GM18870 (cell line): Measurements from ENCODE around the gene FOXB2.
"Not testable (repeated sequence)": the region's sequence is repeated elsewhere in the genome, so short reads cannot be mapped to it uniquely, and the experiment has no call there.

Experiments
- ATAC-seq: cut with Tn5 transposase; IDR thresholded peaks from one replicate; pipeline ENCODE4 v1.9.1; 2021; ENCODE audit warnings: moderate library complexity; ENCODE audit not compliant: unreplicated experiment

The FOXB2 gene

DNA sequence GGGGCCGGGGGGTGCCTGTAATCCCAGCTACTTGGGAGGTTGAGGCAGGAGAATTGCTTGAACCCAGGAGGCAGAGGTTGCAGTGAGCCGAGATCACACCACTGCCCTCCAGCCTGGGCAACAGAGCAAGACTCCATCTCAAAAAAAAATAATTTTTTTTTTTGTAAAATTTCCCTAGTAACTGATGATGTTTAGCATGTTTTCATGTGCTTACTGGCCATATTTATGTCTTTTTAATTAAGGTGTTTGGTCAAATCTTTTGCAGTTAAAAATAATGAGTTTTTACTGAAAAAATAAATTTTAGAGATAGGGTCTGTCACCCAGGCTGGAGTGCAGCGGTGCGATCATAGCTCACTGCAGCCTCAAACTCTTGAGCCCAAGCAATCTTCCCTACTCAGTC is 24.3 kb downstream of the FOXB2 start:
- not testable (repeated sequence) for ATAC-seq

DNA sequence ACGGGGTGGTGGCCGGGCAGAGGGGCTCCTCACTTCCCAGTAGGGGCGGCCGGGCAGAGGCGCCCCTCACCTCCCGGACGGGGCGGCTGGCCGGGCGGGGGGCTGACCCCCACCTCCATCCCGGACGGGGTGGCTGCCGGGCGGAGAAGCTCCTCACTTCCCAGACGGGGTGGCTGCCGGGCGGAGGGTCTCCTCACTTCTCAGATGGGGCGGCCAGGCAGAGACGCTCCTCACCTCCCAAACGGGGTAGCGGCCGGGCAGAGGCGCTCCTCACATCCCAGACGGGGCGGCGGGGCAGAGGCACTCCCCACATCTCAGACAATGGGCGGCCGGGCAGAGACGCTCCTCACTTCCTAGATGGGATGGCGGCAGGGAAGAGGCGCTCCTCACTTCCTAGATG is 41.2 kb downstream of the FOXB2 start:
- not testable (repeated sequence) for ATAC-seq

DNA sequence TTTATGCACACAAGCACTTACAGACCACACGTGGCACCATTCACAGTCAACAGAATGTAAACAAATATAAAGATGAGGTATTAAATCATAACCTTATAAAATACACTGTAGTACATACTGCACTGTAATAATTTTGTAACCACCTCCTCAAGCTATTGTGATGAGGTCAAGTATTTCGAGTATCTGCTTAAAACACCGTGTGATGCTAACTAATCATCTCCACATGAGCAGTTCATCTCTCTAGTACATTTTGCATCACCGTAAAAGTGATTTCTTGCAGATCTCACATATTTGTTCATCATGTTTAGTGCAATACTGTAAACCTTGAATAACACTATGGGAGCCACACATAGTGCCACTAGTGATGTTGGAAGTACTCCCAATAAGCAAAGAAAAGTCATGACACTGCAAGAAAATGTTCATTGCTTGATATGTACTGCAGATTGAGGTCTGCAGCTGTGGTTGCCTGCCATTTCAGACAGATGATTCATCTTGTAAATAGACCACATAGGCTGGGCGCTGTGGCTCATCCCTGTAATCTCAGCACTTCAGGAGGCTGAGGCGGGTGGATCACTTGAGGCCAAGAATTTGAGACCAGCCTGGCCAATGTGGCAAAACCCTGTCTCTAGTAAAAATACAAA is 44.3 kb downstream of the FOXB2 start:
- ATAC-seq: no peak

DNA sequence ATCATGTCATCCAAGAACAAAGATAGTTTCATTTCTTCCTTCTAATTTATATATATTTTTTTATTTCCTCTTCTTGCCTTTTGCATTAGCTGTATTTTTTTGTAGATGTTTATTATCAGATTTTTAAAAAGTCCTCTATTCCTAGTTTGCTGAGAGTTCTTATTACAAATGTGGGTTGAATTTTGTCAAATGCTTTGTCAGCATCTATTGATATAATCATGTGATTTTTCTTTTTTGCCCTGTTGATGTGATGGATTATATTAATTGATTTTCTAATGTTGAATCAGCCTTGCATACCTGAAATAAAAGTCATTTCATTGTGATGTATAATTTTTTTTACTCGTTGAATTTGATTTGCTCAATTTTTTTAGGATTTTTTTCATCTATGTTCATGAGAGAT is 46.9 kb downstream of the FOXB2 start:
- ATAC-seq: no peak
